H9 (cell line): ENCODE measurements around the gene HSD11B1. TPM values are rescaled to one million over a fixed set of nuclear protein-coding genes. Genes with fewer than 3 reads are reported as not detected.

Experiments used
- DNase-seq: peaks from one replicate; pipeline ENCODE4 v3.0.0-alpha.2; 2017
- H2AFZ ChIP-seq: one replicate; pipeline ENCODE4 v1.6.1; 2013; ENCODE audit warnings: mild to moderate bottlenecking, low read length, control low read depth, moderate library complexity
- H2AK5ac ChIP-seq: 2 replicates; pipeline ENCODE4 v1.6.1; 2013; ENCODE audit warnings: low read length, control low read depth, mixed read lengths; ENCODE audit not compliant: insufficient read length
- H2BK120ac ChIP-seq: one replicate; pipeline ENCODE4 v1.6.1; 2013; ENCODE audit warnings: low read depth, mild to moderate bottlenecking, low read length, control low read depth, inconsistent platforms; ENCODE audit not compliant: poor library complexity, severe bottlenecking
- H2BK12ac ChIP-seq: 2 replicates; pipeline ENCODE4 v1.6.1; 2013; ENCODE audit warnings: low read length, control low read depth, mixed read lengths, low read depth; ENCODE audit not compliant: insufficient read length
- H2BK15ac ChIP-seq: 2 replicates; pipeline ENCODE4 v1.6.1; 2013; ENCODE audit warnings: low read depth, low read length, control low read depth
- H2BK20ac ChIP-seq: one replicate; pipeline ENCODE4 v1.6.1; 2013; ENCODE audit warnings: low read depth, mild to moderate bottlenecking, low read length, control low read depth, inconsistent platforms; ENCODE audit not compliant: poor library complexity, severe bottlenecking
- H2BK5ac ChIP-seq: 2 replicates; pipeline ENCODE4 v1.6.1; 2013; ENCODE audit warnings: low read length, control low read depth, mixed read lengths; ENCODE audit not compliant: insufficient read length
- H3K14ac ChIP-seq: 2 replicates; pipeline ENCODE4 v1.6.1; 2013; ENCODE audit warnings: low read length, control low read depth; ENCODE audit not compliant: insufficient read depth
- H3K18ac ChIP-seq: 2 replicates; pipeline ENCODE4 v1.6.1; 2013; ENCODE audit warnings: low read depth, mild to moderate bottlenecking, mixed read lengths, low read length, control low read depth; ENCODE audit not compliant: insufficient read length
- H3K23ac ChIP-seq: 2 replicates; pipeline ENCODE4 v1.6.1; 2013; ENCODE audit warnings: low read length, control low read depth, mixed read lengths, low read depth; ENCODE audit not compliant: insufficient read length
- H3K23me2 ChIP-seq: 2 replicates; pipeline ENCODE4 v1.6.1; 2013; ENCODE audit warnings: low read depth, mild to moderate bottlenecking, mixed read lengths, low read length, control low read depth; ENCODE audit not compliant: insufficient read length, poor library complexity, severe bottlenecking
- H3K27ac ChIP-seq: 2 replicates; pipeline ENCODE4 v1.5.1; 2013; ENCODE audit warnings: low read length, control low read depth, mixed read lengths, low read depth; ENCODE audit not compliant: insufficient read length
- H3K27me3 ChIP-seq: 2 replicates; pipeline ENCODE4 v1.6.1; 2013; ENCODE audit warnings: low read length, control low read depth, inconsistent platforms; ENCODE audit not compliant: insufficient read depth
- H3K4ac ChIP-seq: 2 replicates; pipeline ENCODE4 v1.6.1; 2013; ENCODE audit warnings: low read depth, mild to moderate bottlenecking, control low read depth, inconsistent platforms, low read length, moderate library complexity
- H3K4me1 ChIP-seq: 2 replicates; pipeline ENCODE4 v1.6.1; 2013; ENCODE audit warnings: low read length, control low read depth, inconsistent platforms; ENCODE audit not compliant: insufficient read depth
- H3K4me2 ChIP-seq: 2 replicates; pipeline ENCODE4 v1.6.1; 2013; ENCODE audit warnings: low read length, control low read depth, mixed read lengths; ENCODE audit not compliant: insufficient read length, insufficient read depth
- H3K56ac ChIP-seq: 2 replicates; pipeline ENCODE4 v1.6.1; 2013; ENCODE audit warnings: low read depth, mild to moderate bottlenecking, mixed read lengths, low read length, control low read depth; ENCODE audit not compliant: insufficient read length
- H3K79me1 ChIP-seq: 2 replicates; pipeline ENCODE4 v1.6.1; 2013; ENCODE audit warnings: low read depth, mild to moderate bottlenecking, moderate library complexity, low read length, control low read depth, inconsistent platforms; ENCODE audit not compliant: insufficient read depth, poor library complexity, severe bottlenecking
- H3K79me2 ChIP-seq: 2 replicates; pipeline ENCODE4 v1.6.1; 2013; ENCODE audit warnings: low read length, control low read depth, inconsistent platforms; ENCODE audit not compliant: insufficient read depth
- H3K9ac ChIP-seq: 2 replicates; pipeline ENCODE4 v1.6.1; 2013; ENCODE audit warnings: low read length, control low read depth, mixed read lengths; ENCODE audit not compliant: insufficient read length; ENCODE audit errors: extremely low read depth
- H3K9me3 ChIP-seq: one replicate; pipeline ENCODE4 v1.6.1; 2013; ENCODE audit warnings: low read depth, low read length, inconsistent platforms; ENCODE audit not compliant: control insufficient read depth
- H3T11ph ChIP-seq: one replicate; pipeline ENCODE4 v1.6.1; 2013; ENCODE audit warnings: mild to moderate bottlenecking, low read length, control low read depth, inconsistent platforms
- H4K20me1 ChIP-seq: one replicate; pipeline ENCODE4 v1.6.1; 2013; ENCODE audit not compliant: control insufficient read depth, insufficient read length, insufficient read depth
- H4K5ac ChIP-seq: 2 replicates; pipeline ENCODE4 v1.6.1; 2013; ENCODE audit warnings: low read depth, mild to moderate bottlenecking, mixed read lengths, low read length, control low read depth; ENCODE audit not compliant: insufficient read length
- H4K8ac ChIP-seq: replicated peaks from 2 replicates; pipeline ENCODE4 v1.6.1; 2013; ENCODE audit warnings: low read length, control low read depth, mixed read lengths, low read depth; ENCODE audit not compliant: insufficient read length
- H4K91ac ChIP-seq: 2 replicates; pipeline ENCODE4 v1.6.1; 2013; ENCODE audit warnings: low read depth, mild to moderate bottlenecking, moderate library complexity, mixed read lengths, low read length, control low read depth; ENCODE audit not compliant: insufficient read length
- H3K27ac Mint-ChIP-seq, 3 experiments: 2 replicates in 2 of 3; 3 replicates in 1 of 3; pipeline ENCODE4 v1.8.0; 2020 to 2021; ENCODE audit warnings: mixed read lengths in 3 of 3, mild to moderate bottlenecking in 1 of 3, moderate library complexity in 1 of 3
- H3K27me3 Mint-ChIP-seq: 2 replicates; pipeline ENCODE4 v1.8.0; 2021; ENCODE audit warnings: low read depth, mild to moderate bottlenecking, moderate library complexity, mixed read lengths
- H3K36me3 Mint-ChIP-seq, 3 experiments: 2 replicates in 2 of 3; 3 replicates in 1 of 3; pipeline ENCODE4 v1.8.0; 2020 to 2021; ENCODE audit warnings: low read depth in 3 of 3, mixed read lengths in 3 of 3; ENCODE audit not compliant: insufficient read depth in 1 of 3
- H3K4me1 Mint-ChIP-seq, 2 experiments: 2 replicates each; pipeline ENCODE4 v1.8.0; 2020; ENCODE audit warnings: mixed read lengths in 2 of 2
- H3K4me3 Mint-ChIP-seq, 2 experiments: 2 replicates in 1 of 2; 3 replicates in 1 of 2; pipeline ENCODE4 v1.8.0; 2020 to 2021; ENCODE audit warnings: mild to moderate bottlenecking in 2 of 2, mixed read lengths in 2 of 2, moderate library complexity in 1 of 2
- H3K9me3 Mint-ChIP-seq, 2 experiments: 2 replicates in 1 of 2; 3 replicates in 1 of 2; pipeline ENCODE4 v1.8.0; 2020; ENCODE audit warnings: mild to moderate bottlenecking in 2 of 2, mixed read lengths in 2 of 2, moderate library complexity in 1 of 2
- WGBS: extraction: QIAGEN DNeasy Blood & Tissue Kit; methylation state at CpG from one replicate; pipeline ENCODE4 v1.1.7; 2013; ENCODE audit warnings: missing lambda C conversion rate, low lambda C conversion rate, mixed read lengths; ENCODE audit not compliant: insufficient read length; ENCODE audit errors: extremely low coverage; 5-methylcytosine and 5-hydroxymethylcytosine counted together
- total RNA-seq: library from RNA; stranded (reverse); gene quantifications from 2 replicates; pipeline ENCODE4 v1.2.1, GENCODE V29; 2021
- TF ChIP-seq, protein P1 (sequence below): fragments of 200-600 bp; sonication (generic); conservative IDR thresholded peaks from 3 replicates; pipeline ENCODE4 v1.8.0; 2021; ENCODE audit warnings: antibody characterized with exemption, mild to moderate bottlenecking

Gene HSD11B1
- total RNA-seq, 1 experiment from 2014 or later: not detected

GRCh38 chr1:209662879-209663327 lies 41.7 kb upstream of the HSD11B1 start:
- Histone ChIP-seq H4K91ac (no peak overlapping the region), H3K9me3 (no peaks in the 10 kb centered on the region), H3K4me1 (no peaks in the 10 kb centered on the region), H2BK12ac (no peak overlapping the region), H3K56ac (no peak overlapping the region), H3K79me2 (no peaks in the 10 kb centered on the region), H3K4ac (no peak overlapping the region), H3K79me1 (no peaks in the 10 kb centered on the region), H3K14ac (no peak overlapping the region), H4K8ac (no peak overlapping the region), H2BK15ac (no peak overlapping the region), H3T11ph (no peak overlapping the region), H3K27me3 (no peaks in the 10 kb centered on the region), H2BK20ac (no peak overlapping the region), H3K23ac (no peak overlapping the region), H3K4me2 (no peak overlapping the region), H3K23me2 (no peaks in the 10 kb centered on the region), H3K27ac (no peak overlapping the region), H2AFZ (no peak overlapping the region), H2BK5ac (no peak overlapping the region), H4K5ac (no peak overlapping the region), H2AK5ac (no peak overlapping the region), H2BK120ac (no peak overlapping the region), H3K9ac (no peak overlapping the region), H4K20me1 (no peaks in the 10 kb centered on the region), H3K18ac (no peak overlapping the region)
- no CpG with 5 or more reads among the region's 3 CpGs for WGBS
- Mint-ChIP-seq H3K4me3 (no peak overlapping the region), H3K36me3 (no peaks in the 10 kb centered on the region), H3K27me3 (peaks cover 3% of the 10 kb centered on the region; the same call in 1 of the 2 replicates), H3K27ac (no peak overlapping the region), H3K9me3 (no peaks in the 10 kb centered on the region), H3K4me1 (peaks cover 6 to 13% of the 10 kb centered on the region in 2 experiments)
- TF ChIP-seq, protein P1, sequence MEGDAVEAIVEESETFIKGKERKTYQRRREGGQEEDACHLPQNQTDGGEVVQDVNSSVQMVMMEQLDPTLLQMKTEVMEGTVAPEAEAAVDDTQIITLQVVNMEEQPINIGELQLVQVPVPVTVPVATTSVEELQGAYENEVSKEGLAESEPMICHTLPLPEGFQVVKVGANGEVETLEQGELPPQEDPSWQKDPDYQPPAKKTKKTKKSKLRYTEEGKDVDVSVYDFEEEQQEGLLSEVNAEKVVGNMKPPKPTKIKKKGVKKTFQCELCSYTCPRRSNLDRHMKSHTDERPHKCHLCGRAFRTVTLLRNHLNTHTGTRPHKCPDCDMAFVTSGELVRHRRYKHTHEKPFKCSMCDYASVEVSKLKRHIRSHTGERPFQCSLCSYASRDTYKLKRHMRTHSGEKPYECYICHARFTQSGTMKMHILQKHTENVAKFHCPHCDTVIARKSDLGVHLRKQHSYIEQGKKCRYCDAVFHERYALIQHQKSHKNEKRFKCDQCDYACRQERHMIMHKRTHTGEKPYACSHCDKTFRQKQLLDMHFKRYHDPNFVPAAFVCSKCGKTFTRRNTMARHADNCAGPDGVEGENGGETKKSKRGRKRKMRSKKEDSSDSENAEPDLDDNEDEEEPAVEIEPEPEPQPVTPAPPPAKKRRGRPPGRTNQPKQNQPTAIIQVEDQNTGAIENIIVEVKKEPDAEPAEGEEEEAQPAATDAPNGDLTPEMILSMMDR: no peak
- DNase-seq: no peak
